ENCODE data around the gene ARMH1. TPM values are rescaled to one million over a fixed set of nuclear protein-coding genes. Genes with fewer than 3 reads are reported as not detected.
A peak's percentile ranks its signal among the peaks of the same experiment; 100 is the strongest.

The ARMH1 gene
- polyA plus RNA-seq, 1 of the 3 experiments (the other 2 are of a cell fraction), result 6.6 TPM

- no peak for TF ChIP-seq CTCF (IDR thresholded peaks at IDR 0.05)
- 0 out of 2 replicates have a peak, but pooled peaks have one; percentile 21 for TF ChIP-seq YY1 (IDR thresholded peaks at IDR 0.05; ENCODE audit: low read depth)
- no peak for TF ChIP-seq USF2 (IDR thresholded peaks at IDR 0.05; ENCODE audit: borderline replicate concordance, low read depth, low read length)
- TF ChIP-seq GATA2 (CRISPR knock-in tag; IDR thresholded peaks at IDR 0.05), result no peak
- TF ChIP-seq IRF3 (IDR thresholded peaks at IDR 0.05; ENCODE audit: low read depth, low read length), result no peak
- TF ChIP-seq RFX5 (IDR thresholded peaks at IDR 0.05; ENCODE audit: low read length), result no peak
- no peak for TF ChIP-seq RCOR1 (IDR thresholded peaks at IDR 0.05; ENCODE audit: low read length)
- TF ChIP-seq FOSL2 (IDR thresholded peaks at IDR 0.05; ENCODE audit: borderline replicate concordance, low read depth), result no peak
Observed at GRCh38 chr1:44739307-44740178, 65.0 kb downstream of the ARMH1 start, which contains the start of gene KIF2C (continued).

GRCh38 chr1:44740179-44740617 is 65.7 kb downstream of the ARMH1 start:
- Histone ChIP-seq H3K9me2 (no peaks in the 10 kb centered on the region), H3K9me3 (no peaks in the 10 kb centered on the region), H3K79me2 (ENCODE audit: insufficient read depth) (peaks cover 55% of the 10 kb centered on the region), H3K4me2 (peak overlapping the region; percentile 93), H2AFZ (ENCODE audit: low read depth) (peak overlapping the region; percentile 87), H3K36me3 (replicated peaks in 1 of 2; ENCODE audit: control insufficient read depth in 1 of 2, insufficient read depth in 2 of 2, low read length in 1 of 2) (peaks cover 0 to 5% of the 10 kb centered on the region in 2 experiments), H3K27ac (ENCODE audit: low read depth in 2 of 2, low read length in 1 of 2) (peak overlapping the region; percentile 35 to 89), H3K4me3 (ENCODE audit: low read depth in 2 of 2, low read length in 1 of 2) (peak overlapping the region; percentile 58 to 85), H3K4me1 (ENCODE audit: control insufficient read depth in 1 of 2, insufficient read depth in 2 of 2, low read depth in 1 of 2, low read length in 1 of 2) (peaks cover 0 to 5% of the 10 kb centered on the region in 2 experiments; a peak in 2 of 4 replicates), H3F3A (replicated peaks; ENCODE audit: insufficient read depth) (peaks cover 9% of the 10 kb centered on the region), H4K20me1 (ENCODE audit: insufficient read depth) (no peaks in the 10 kb centered on the region), H3K27me3 (ENCODE audit: insufficient read depth) (no peaks in the 10 kb centered on the region), H3K9ac (peak overlapping the region; percentile 85)
- no peak for DNase-seq
- TF ChIP-seq RAD21 (IDR thresholded peaks at IDR 0.05; ENCODE audit: low read length) (no peak), RCOR1 (IDR thresholded peaks at IDR 0.05; ENCODE audit: low read length) (no peak), JUND (IDR thresholded peaks at IDR 0.05) (no peak), NFIC (IDR thresholded peaks at IDR 0.05; ENCODE audit: borderline replicate concordance) (no peak), SMC3 (IDR thresholded peaks at IDR 0.05; ENCODE audit: low read depth, low read length) (no peak), MEF2A (IDR thresholded peaks at IDR 0.05; ENCODE audit: borderline replicate concordance, low read depth) (no peak), PBX3 (IDR thresholded peaks at IDR 0.05) (no peak), FOXJ3 (CRISPR knock-in tag; IDR thresholded peaks at IDR 0.05) (no peak), FOSL2 (IDR thresholded peaks at IDR 0.05; ENCODE audit: borderline replicate concordance, low read depth) (no peak), GABPA (IDR thresholded peaks at IDR 0.05; ENCODE audit: low read depth) (no peak), CHD2 (IDR thresholded peaks at IDR 0.05; ENCODE audit: low read length, partially characterized antibody) (no peak)
- WGBS (ENCODE audit: low lambda C conversion rate), result 3% methylated on average over 14 of the region's 14 CpGs
- POLR2A ChIA-PET, result no interaction called here
- CTCF ChIA-PET, result interaction anchor here (1.3 kb wide), 1 partner anchor 60 kb away, joined by 3 read pairs; the partner anchor contains the start of gene PLK3
